ENCODE measurements around the gene CCDC187. TPM values are rescaled to one million over a fixed set of nuclear protein-coding genes. Genes with fewer than 3 reads are reported as not detected.

The CCDC187 gene
- total RNA-seq, 1 donor from 2014 or later = not detected

- no peak for DNase-seq (ENCODE audit: low read depth, low spot score)
Measured at GRCh38 chr9:136312436-136312835, 8.5 kb upstream of the CCDC187 start.

GRCh38 chr9:136312009-136312375, 8.1 kb upstream of the CCDC187 start:
- no peak for DNase-seq (ENCODE audit: low read depth, low spot score)

DNA sequence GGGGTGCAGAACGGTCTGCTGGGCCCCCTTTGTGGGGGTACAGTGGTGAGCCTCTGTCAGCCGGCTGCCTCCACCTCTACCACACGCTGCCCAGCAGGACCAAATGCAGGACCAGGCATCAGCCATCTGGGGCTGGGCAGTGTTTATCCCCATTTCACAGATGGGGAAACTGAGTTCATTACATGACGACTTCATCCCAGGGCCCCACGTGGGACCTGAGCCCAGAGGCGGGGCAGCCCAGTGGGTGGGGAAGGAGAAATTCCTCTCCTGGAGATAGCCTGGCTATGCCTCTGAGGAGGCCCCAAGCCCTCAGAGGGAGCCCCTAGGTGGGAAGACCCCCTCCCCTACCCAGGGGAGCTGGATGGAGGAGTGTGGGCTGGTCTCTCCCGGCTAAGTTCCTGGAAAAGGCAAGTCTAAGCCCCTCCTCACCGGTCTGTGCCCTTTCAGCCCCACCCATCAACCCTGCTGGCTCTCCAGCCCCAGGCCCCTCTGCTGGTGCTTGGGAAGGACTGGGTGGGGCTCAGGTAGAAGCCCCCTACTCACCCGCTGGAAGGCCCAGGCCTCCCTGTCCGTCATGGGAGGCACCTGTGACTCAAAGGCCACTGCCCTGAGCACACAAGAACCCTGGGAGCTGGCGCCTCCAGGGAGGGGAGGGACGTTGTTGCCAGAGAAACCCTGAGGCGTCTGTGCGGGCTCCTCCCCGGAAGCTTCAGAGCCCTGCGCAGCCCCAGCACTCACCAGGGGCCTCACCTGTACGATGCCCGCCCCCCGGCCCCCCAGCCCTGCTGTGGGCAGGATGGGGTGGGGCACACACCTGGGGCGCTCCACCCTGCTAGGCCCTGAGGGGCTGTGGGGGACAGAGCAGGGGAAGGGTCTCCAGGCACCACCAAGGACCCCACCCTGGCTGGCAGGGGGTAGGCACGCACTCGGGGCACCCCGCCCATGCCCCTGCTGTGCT, 7.4 kb upstream of the CCDC187 start:
- DNase-seq (ENCODE audit: low read depth, low spot score) = no peak

- no peak for DNase-seq (ENCODE audit: low read depth, low spot score)
Measured at GRCh38 chr9:136310273-136311030, 6.6 kb upstream of the CCDC187 start.

- no peak for DNase-seq (ENCODE audit: low read depth, low spot score)
Measured at GRCh38 chr9:136309806-136310220, 5.9 kb upstream of the CCDC187 start.

- no peak for DNase-seq (ENCODE audit: low read depth, low spot score)
Measured at GRCh38 chr9:136309101-136309801, 5.4 kb upstream of the CCDC187 start.

DNA sequence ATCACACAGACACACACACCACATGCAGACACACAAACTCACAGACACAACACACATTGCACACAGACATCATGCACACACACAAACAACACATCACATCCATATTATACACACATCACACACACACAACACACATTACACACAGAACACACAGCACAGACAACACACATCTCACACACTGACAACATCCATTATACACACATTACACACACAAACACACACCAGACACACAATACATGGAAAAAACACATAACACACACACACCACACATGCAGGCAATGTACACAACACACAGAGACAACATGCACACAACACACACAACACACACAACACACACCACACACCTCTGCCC, 4.8 kb upstream of the CCDC187 start:
- DNase-seq (ENCODE audit: low read depth, low spot score) = no peak

- DNase-seq (ENCODE audit: low read depth, low spot score) = no peak
Measured at GRCh38 chr9:136308006-136308701, 4.3 kb upstream of the CCDC187 start.

DNA sequence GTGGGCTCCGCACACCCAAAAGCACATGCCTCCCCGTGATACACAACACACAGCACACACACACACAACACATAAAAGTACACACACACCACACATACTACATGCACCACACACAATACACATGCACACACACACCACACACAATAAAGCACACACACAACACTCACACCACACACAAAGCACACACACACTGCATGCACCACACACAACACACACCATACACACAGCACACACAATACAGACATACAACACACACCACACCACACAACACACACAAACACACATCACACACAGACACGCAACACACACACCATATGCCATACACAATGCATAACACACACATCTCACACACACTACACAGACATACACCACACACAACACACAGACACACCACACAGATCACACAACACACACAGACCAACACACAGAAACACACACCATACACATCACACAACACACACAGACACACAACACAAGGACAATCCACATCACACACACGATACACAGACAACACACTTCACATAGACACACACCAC, 3.4 kb upstream of the CCDC187 start:
- no peak for DNase-seq (ENCODE audit: low read depth, low spot score)

GRCh38 chr9:136306211-136307208, 2.6 kb upstream of the CCDC187 start:
- DNase-seq (ENCODE audit: low read depth, low spot score) = no peak

DNA sequence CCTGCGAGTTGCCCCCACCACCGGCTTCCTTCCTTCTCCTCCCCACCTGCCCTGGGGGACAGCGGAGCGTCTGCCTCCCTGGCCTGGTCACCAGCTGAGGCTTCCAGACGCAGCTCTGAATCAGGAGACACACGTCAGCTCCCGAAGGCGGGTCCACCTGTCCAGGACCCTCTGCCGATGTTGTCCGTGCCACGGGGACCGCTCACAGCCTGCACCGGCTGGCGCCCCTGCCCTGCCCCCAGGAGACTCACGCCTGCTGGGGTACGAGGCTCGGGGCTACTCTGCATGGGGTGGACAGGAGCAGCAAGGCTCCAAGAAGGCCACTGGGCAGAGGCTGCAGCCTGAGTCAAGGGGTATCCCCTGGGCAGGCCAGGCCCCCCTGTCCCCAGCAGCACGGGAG, 1.9 kb upstream of the CCDC187 start:
- no peak for DNase-seq (ENCODE audit: low read depth, low spot score)

GRCh38 chr9:136304981-136305380, 1.1 kb upstream of the CCDC187 start:
- DNase-seq (ENCODE audit: low read depth, low spot score) = no peak

GRCh38 chr9:136304456-136304855, 562 bp upstream of the CCDC187 start:
- DNase-seq (ENCODE audit: low read depth, low spot score) = no peak

GRCh38 chr9:136303066-136303824, 649 bp downstream of the CCDC187 start:
- no peak for DNase-seq (ENCODE audit: low read depth, low spot score)

- DNase-seq (ENCODE audit: low read depth, low spot score) = no peak
Measured at GRCh38 chr9:136302527-136302926, 1.4 kb downstream of the CCDC187 start.

GRCh38 chr9:136300866-136301265, 3.0 kb downstream of the CCDC187 start:
- DNase-seq (ENCODE audit: low read depth, low spot score) = no peak

- no peak for DNase-seq (ENCODE audit: low read depth, low spot score)
Measured at GRCh38 chr9:136300016-136300545, 3.8 kb downstream of the CCDC187 start.

GRCh38 chr9:136299541-136299940, 4.4 kb downstream of the CCDC187 start:
- DNase-seq (ENCODE audit: low read depth, low spot score) = no peak

GRCh38 chr9:136299116-136299515, 4.8 kb downstream of the CCDC187 start:
- no peak for DNase-seq (ENCODE audit: low read depth, low spot score)

Data from pulmonary artery endothelial cell (primary cell).